Hair follicle dermal papilla cell (primary cell): Measurements from ENCODE around the gene OSTN. TPM values are rescaled to one million over a fixed set of nuclear protein-coding genes. Genes with fewer than 3 reads are reported as not detected.

Source experiments
- total RNA-seq: library from RNA; depleted of rRNA; stranded (reverse); fragments of >200 nt; gene quantifications from 2 replicates; pipeline ENCODE4 v1.2.3, GENCODE V29; 2012

OSTN gene, protein sequence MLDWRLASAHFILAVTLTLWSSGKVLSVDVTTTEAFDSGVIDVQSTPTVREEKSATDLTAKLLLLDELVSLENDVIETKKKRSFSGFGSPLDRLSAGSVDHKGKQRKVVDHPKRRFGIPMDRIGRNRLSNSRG
- total RNA-seq = not detected in 2 replicates

DNA sequence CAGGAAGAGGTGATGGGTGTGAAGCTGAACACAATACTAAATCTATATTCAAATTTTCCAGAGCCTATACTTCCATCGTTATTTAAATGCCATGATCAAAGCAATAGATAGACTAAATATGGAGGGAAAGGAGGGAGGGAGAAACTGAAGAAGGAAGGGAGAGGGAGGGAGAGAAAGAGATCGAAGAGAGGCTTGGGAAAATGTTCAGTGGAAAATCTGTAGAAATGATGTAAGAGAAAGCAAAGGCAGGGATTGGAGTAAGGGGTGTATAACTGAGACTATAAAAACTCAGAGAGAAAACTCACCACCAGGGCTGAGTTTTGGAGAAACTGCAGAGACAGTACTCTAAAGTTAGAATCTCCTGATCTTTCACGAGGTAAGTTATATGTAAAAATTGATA is at the start of gene OSTN:
Gene OSTN (plus strand): TSS at position 310 of the 400 bp plus-strand sequence. CDS start 13,292 bp downstream, outside the sequence.

Other genes starting within 250 kb of the OSTN start
- 100.0 and 105 TPM in 2 replicates for gene CCDC50, start 130.2 kb downstream of the OSTN start, total RNA-seq
- gene UTS2B, start 131.3 kb downstream of the OSTN start, total RNA-seq = 0.36 and 1.3 TPM in 2 replicates